WTC11 (cell line): ENCODE measurements around the gene ALOXE3. TPM values are rescaled to one million over a fixed set of nuclear protein-coding genes. Genes with fewer than 3 reads are reported as not detected.

Experiments
- ATAC-seq: fragments of 200-7000 bp; cut with Tn5 transposase; 2 replicates; pipeline ENCODE4 v1.10.0; 2021; ENCODE audit warnings: mild to moderate bottlenecking, moderate library complexity
- CTCF ChIA-PET: fragments of 300-600 bp; sonication (Branson Sonifier 250); formaldehyde crosslinking; loops from one replicate; lab custom pipeline; 2021; ENCODE audit warnings: antibody characterized with exemption; lab: Charles Lee
- POLR2A ChIA-PET: fragments of 350-600 bp; sonication (Branson Sonifier 250); formaldehyde crosslinking; loops from one replicate; lab custom pipeline; 2021; ENCODE audit warnings: antibody characterized with exemption; lab: Charles Lee
- DNase-seq: peaks from one replicate; pipeline ENCODE4 v3.0.0; 2021; ENCODE audit warnings: low spot score
- H3K27ac Mint-ChIP-seq: 2 replicates; pipeline ENCODE4 v1.8.0; 2021; ENCODE audit warnings: mixed read lengths
- H3K27me3 Mint-ChIP-seq: 2 replicates; pipeline ENCODE4 v1.8.0; 2021; ENCODE audit warnings: low read depth, mild to moderate bottlenecking, moderate library complexity, mixed read lengths
- H3K36me3 Mint-ChIP-seq: 2 replicates; pipeline ENCODE4 v1.8.0; 2021; ENCODE audit warnings: mixed read lengths
- H3K4me1 Mint-ChIP-seq: 2 replicates; pipeline ENCODE4 v1.8.0; 2022; ENCODE audit warnings: mixed read lengths
- H3K4me3 Mint-ChIP-seq: 2 replicates; pipeline ENCODE4 v1.8.0; 2021; ENCODE audit warnings: mild to moderate bottlenecking, moderate library complexity, mixed read lengths
- H3K9me3 Mint-ChIP-seq: 2 replicates; pipeline ENCODE4 v1.8.0; 2021; ENCODE audit warnings: mixed read lengths
- ATF1 ChIP-seq: sonication (generic); formaldehyde crosslinking; IDR thresholded peaks from 2 replicates; pipeline ENCODE4 v1.8.1; 2023; ENCODE audit warnings: mild to moderate bottlenecking, moderate library complexity, missing genetic modification reagents
- CREM ChIP-seq: sonication (generic); formaldehyde crosslinking; IDR thresholded peaks from 2 replicates; pipeline ENCODE4 v1.8.1; 2022; ENCODE audit warnings: mild to moderate bottlenecking, missing genetic modification reagents, moderate library complexity
- EMX1 ChIP-seq: fragments of 250-450 bp; sonication (Bioruptor Pico); IDR thresholded peaks from 2 replicates; pipeline ENCODE4 v1.8.0; 2021; ENCODE audit warnings: mild to moderate bottlenecking
- ESRRA ChIP-seq: sonication (generic); formaldehyde crosslinking; IDR thresholded peaks from 2 replicates; pipeline ENCODE4 v1.8.1; 2022; ENCODE audit warnings: mild to moderate bottlenecking, missing genetic modification reagents, borderline replicate concordance
- FOXK1 ChIP-seq: sonication (generic); formaldehyde crosslinking; IDR thresholded peaks from 2 replicates; pipeline ENCODE4 v1.8.0; 2022; ENCODE audit warnings: mild to moderate bottlenecking, moderate library complexity, missing genetic modification reagents
- MXD4 ChIP-seq: fragments of 250-450 bp; sonication (Bioruptor Pico); IDR thresholded peaks from 2 replicates; pipeline ENCODE4 v1.8.0; 2021; ENCODE audit warnings: mild to moderate bottlenecking, moderate library complexity, borderline replicate concordance
- NFATC4 ChIP-seq: fragments of 250-450 bp; sonication (Bioruptor Pico); IDR thresholded peaks from 2 replicates; pipeline ENCODE4 v1.9.0; 2021; ENCODE audit warnings: mild to moderate bottlenecking
- PRRX2 ChIP-seq: fragments of 250-450 bp; sonication (Bioruptor Pico); IDR thresholded peaks from 2 replicates; pipeline ENCODE4 v1.8.0; 2021; ENCODE audit warnings: mild to moderate bottlenecking
- TCF7 ChIP-seq: sonication (generic); formaldehyde crosslinking; IDR thresholded peaks from 2 replicates; pipeline ENCODE4 v1.8.0; 2022; ENCODE audit warnings: mild to moderate bottlenecking, low read depth, missing genetic modification reagents, moderate library complexity
- TP53 ChIP-seq: sonication (generic); formaldehyde crosslinking; IDR thresholded peaks from 2 replicates; pipeline ENCODE4 v1.8.1; 2023; ENCODE audit warnings: mild to moderate bottlenecking, missing genetic modification reagents
- ZBTB21 ChIP-seq: sonication (generic); formaldehyde crosslinking; IDR thresholded peaks from 2 replicates; pipeline ENCODE4 v1.8.1; 2023; ENCODE audit warnings: mild to moderate bottlenecking, missing genetic modification reagents, borderline replicate concordance
- ZNF317 ChIP-seq: sonication (generic); formaldehyde crosslinking; IDR thresholded peaks from 2 replicates; pipeline ENCODE4 v1.8.1; 2023; ENCODE audit warnings: low read depth, mild to moderate bottlenecking, moderate library complexity, missing genetic modification reagents, borderline replicate concordance
- ZNF416 ChIP-seq: fragments of 250-450 bp; sonication (Bioruptor Pico); IDR thresholded peaks from 2 replicates; pipeline ENCODE4 v1.9.0; 2021; ENCODE audit warnings: mild to moderate bottlenecking, inconsistent platforms
- ZNF423 ChIP-seq: fragments of 250-450 bp; sonication (Bioruptor Pico); IDR thresholded peaks from 2 replicates; pipeline ENCODE4 v2.1.2; 2022; ENCODE audit warnings: mild to moderate bottlenecking, moderate library complexity
- total RNA-seq: library from RNA; stranded (reverse); gene quantifications from 3 replicates; pipeline ENCODE4 v1.2.3, GENCODE V29; 2021
- TF ChIP-seq, protein P1 (sequence below): sonication (generic); formaldehyde crosslinking; IDR thresholded peaks from 2 replicates; pipeline ENCODE4 v1.8.1; 2023; ENCODE audit warnings: mild to moderate bottlenecking, moderate library complexity, missing genetic modification reagents
- TF ChIP-seq, protein P2 (sequence below): fragments of 250-450 bp; sonication (Bioruptor Pico); conservative IDR thresholded peaks from 2 replicates; pipeline ENCODE4 v1.9.0; 2021; ENCODE audit warnings: mild to moderate bottlenecking
- TF ChIP-seq, protein P3 (sequence below): sonication (generic); formaldehyde crosslinking; IDR thresholded peaks from 2 replicates; pipeline ENCODE4 v1.8.1; 2022; ENCODE audit warnings: low read depth, missing genetic modification reagents, borderline replicate concordance
- TF ChIP-seq, protein P4 (sequence below): fragments of 250-450 bp; sonication (Bioruptor Pico); IDR thresholded peaks from 2 replicates; pipeline ENCODE4 v1.9.0; 2021; ENCODE audit warnings: mild to moderate bottlenecking
- TF ChIP-seq, protein P5 (sequence below): sonication (generic); formaldehyde crosslinking; IDR thresholded peaks from 2 replicates; pipeline ENCODE4 v1.8.1; 2023; ENCODE audit warnings: mild to moderate bottlenecking, missing genetic modification reagents, moderate library complexity
- TF ChIP-seq, protein P6 (sequence below): sonication (generic); formaldehyde crosslinking; IDR thresholded peaks from 2 replicates; pipeline ENCODE4 v1.8.1; 2023; ENCODE audit warnings: mild to moderate bottlenecking, missing genetic modification reagents, borderline replicate concordance
- TF ChIP-seq, protein P7 (sequence below): sonication (generic); formaldehyde crosslinking; conservative IDR thresholded peaks from 2 replicates; pipeline ENCODE4 v1.8.1; 2022; ENCODE audit warnings: mild to moderate bottlenecking, missing genetic modification reagents

Gene ALOXE3
- total RNA-seq, 1 experiment from 2014 or later: 0.81 TPM

DNA sequence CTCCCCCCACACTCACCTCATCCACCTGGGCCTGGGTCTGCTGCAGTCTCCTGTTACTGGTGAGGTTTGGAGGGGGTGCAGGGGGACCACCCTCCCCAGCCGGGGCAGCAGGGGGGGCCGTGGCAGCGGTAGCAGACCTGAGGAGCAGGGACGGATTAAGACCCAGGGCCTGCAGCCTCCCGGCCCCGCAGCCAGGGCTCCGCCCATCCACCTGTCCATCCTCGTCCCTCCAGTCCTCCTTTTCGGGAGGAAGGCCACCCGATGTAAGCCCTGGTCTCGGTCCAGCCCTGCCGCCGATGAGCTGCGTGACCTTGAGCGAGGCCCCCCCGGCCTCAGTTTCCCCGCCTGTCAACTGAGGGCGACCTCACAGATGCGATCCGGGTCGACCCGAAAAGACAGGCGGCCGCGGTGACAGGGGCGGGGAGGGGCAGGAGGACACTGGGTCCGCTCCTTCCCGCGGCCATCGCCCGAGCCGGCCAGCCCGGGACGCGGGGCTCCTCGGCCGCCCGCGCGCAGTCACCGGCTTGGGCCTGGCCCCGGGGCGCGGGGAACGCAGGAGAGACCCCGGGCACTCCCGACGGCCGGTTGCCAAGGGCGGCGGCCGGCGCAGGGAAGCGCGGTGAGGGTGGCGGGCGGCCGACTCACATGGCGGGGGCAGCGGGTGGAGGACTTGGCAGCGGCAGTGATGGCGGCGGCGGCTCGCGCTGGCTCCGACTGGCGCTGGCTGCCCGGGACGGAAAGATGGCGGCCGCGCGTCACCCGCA lies 44.1 kb upstream of the ALOXE3 start, which contains the start of gene VAMP2 (continued):
- TF ChIP-seq ATF1: 0 out of 2 replicates have a peak, but pooled peaks have one; percentile 22
- TF ChIP-seq, protein P1, sequence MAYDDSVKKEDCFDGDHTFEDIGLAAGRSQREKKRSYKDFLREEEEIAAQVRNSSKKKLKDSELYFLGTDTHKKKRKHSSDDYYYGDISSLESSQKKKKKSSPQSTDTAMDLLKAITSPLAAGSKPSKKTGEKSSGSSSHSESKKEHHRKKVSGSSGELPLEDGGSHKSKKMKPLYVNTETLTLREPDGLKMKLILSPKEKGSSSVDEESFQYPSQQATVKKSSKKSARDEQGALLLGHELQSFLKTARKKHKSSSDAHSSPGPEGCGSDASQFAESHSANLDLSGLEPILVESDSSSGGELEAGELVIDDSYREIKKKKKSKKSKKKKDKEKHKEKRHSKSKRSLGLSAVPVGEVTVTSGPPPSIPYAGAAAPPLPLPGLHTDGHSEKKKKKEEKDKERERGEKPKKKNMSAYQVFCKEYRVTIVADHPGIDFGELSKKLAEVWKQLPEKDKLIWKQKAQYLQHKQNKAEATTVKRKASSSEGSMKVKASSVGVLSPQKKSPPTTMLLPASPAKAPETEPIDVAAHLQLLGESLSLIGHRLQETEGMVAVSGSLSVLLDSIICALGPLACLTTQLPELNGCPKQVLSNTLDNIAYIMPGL (CRISPR knock-in tag): peak; percentile 76
- TF ChIP-seq ZNF416 (CRISPR knock-in tag): no peak
- TF ChIP-seq, protein P2, sequence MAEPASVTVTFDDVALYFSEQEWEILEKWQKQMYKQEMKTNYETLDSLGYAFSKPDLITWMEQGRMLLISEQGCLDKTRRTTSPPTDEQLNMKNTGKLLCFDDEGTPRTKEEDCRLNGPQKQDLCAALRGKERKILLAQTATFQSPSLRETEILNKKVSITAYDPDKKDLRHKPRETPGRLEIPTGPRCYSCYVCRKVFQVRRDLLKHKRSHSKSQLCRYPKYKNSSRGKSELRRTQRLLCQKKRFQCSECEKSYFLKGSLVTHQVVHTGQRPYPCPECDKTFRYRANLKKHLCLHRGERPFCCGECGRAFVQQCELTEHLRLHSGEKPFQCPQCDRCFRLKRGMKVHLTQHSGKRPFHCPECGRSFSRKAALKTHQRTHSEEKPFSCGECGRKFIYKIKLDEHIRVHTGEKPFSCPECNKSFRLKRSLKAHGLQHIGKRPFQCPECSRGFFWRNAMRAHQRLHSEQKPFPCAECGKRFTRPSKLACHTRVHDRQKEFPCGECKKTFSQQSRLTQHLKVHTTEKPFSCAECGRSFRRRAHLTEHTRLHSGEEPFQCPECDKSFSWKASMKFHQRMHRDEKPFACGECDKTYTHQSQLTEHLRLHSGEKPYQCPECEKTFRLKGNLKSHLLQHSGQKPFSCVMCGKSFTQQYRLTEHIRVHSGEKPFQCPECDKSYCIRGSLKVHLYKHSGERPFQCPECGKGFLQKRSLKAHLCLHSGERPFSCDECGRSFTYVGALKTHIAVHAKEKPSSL (CRISPR knock-in tag): no peak
- peak; percentile 80; the same call in 1 of the 2 replicates for TF ChIP-seq TCF7 (CRISPR knock-in tag)
- TF ChIP-seq, all 79 proteins: peak for 17

DNA sequence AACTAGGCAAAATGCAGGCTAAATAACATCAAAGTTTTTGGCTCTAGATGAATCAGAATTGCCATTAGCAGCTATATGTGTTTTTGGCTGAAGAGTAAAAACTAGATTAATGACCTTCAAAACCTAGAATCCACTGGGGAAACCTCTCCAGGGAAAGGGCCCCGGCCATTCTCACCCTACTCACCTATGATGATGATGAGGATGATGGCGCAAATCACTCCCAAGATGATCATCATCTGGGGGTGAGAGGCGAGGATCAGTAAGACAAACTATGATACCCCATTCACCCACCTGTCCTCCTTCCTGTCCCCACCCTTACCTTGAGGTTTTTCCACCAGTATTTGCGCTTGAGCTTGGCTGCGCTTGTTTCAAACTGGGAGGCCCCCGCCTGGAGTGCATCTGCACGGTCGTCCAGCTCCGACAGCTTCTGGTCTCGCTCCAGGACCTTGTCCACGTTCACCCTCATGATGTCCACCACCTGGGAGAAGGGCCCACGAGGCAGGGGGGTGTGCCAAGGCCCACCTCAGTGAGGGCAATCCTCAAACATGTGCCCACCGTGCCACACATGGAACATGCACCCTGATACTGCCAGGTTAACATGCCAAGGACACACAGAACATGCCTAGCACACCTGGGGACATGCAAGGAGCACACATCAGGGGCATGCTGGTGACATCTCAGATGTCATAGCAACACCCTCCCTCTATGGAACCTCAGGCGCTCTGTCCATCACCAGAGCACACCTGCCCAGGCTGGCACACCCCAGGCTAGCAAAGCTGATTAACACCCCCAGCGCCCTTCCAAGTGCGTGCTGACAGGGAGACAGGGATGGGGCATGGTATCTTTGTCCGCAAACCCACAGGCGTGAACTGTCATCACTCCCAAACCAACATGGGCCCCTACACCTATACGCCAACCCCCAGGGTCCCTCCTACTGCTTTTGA lies 43.2 kb upstream of the ALOXE3 start:
- DNase-seq (no peak), ATAC-seq (no peak)
- H3K27me3 Mint-ChIP-seq: no peaks in the 10 kb centered on the region
- ChIA-PET POLR2A (no interaction called here), CTCF (interaction anchor here (0.6 to 1.4 kb wide), 3 partner anchors 24 to 82 kb away, joined by 3 to 4 read pairs (median 3); no protein-coding TSS in a partner anchor)
- no peaks in the 10 kb centered on the region for H3K9me3 Mint-ChIP-seq
- no peak for TF ChIP-seq FOXK1 (CRISPR knock-in tag)
- no peak for TF ChIP-seq PRRX2 (CRISPR knock-in tag)
- no peak for TF ChIP-seq NFATC4 (CRISPR knock-in tag)
- TF ChIP-seq CREM: no peak
- TF ChIP-seq, protein P3, sequence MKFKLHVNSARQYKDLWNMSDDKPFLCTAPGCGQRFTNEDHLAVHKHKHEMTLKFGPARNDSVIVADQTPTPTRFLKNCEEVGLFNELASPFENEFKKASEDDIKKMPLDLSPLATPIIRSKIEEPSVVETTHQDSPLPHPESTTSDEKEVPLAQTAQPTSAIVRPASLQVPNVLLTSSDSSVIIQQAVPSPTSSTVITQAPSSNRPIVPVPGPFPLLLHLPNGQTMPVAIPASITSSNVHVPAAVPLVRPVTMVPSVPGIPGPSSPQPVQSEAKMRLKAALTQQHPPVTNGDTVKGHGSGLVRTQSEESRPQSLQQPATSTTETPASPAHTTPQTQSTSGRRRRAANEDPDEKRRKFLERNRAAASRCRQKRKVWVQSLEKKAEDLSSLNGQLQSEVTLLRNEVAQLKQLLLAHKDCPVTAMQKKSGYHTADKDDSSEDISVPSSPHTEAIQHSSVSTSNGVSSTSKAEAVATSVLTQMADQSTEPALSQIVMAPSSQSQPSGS (CRISPR knock-in tag): no peak
- no peak for TF ChIP-seq ZNF423 (CRISPR knock-in tag)
- no peak for TF ChIP-seq ESRRA (CRISPR knock-in tag)
- TF ChIP-seq, protein P4, sequence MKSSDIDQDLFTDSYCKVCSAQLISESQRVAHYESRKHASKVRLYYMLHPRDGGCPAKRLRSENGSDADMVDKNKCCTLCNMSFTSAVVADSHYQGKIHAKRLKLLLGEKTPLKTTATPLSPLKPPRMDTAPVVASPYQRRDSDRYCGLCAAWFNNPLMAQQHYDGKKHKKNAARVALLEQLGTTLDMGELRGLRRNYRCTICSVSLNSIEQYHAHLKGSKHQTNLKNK (CRISPR knock-in tag): no peak
- no peak for TF ChIP-seq TP53
- no peak for TF ChIP-seq ZBTB21 (CRISPR knock-in tag)
- TF ChIP-seq, protein P5, sequence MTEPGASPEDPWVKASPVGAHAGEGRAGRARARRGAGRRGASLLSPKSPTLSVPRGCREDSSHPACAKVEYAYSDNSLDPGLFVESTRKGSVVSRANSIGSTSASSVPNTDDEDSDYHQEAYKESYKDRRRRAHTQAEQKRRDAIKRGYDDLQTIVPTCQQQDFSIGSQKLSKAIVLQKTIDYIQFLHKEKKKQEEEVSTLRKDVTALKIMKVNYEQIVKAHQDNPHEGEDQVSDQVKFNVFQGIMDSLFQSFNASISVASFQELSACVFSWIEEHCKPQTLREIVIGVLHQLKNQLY (CRISPR knock-in tag): no peak
- no peak for TF ChIP-seq MXD4 (CRISPR knock-in tag)
- TF ChIP-seq, protein P6, sequence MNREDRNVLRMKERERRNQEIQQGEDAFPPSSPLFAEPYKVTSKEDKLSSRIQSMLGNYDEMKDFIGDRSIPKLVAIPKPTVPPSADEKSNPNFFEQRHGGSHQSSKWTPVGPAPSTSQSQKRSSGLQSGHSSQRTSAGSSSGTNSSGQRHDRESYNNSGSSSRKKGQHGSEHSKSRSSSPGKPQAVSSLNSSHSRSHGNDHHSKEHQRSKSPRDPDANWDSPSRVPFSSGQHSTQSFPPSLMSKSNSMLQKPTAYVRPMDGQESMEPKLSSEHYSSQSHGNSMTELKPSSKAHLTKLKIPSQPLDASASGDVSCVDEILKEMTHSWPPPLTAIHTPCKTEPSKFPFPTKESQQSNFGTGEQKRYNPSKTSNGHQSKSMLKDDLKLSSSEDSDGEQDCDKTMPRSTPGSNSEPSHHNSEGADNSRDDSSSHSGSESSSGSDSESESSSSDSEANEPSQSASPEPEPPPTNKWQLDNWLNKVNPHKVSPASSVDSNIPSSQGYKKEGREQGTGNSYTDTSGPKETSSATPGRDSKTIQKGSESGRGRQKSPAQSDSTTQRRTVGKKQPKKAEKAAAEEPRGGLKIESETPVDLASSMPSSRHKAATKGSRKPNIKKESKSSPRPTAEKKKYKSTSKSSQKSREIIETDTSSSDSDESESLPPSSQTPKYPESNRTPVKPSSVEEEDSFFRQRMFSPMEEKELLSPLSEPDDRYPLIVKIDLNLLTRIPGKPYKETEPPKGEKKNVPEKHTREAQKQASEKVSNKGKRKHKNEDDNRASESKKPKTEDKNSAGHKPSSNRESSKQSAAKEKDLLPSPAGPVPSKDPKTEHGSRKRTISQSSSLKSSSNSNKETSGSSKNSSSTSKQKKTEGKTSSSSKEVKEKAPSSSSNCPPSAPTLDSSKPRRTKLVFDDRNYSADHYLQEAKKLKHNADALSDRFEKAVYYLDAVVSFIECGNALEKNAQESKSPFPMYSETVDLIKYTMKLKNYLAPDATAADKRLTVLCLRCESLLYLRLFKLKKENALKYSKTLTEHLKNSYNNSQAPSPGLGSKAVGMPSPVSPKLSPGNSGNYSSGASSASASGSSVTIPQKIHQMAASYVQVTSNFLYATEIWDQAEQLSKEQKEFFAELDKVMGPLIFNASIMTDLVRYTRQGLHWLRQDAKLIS (CRISPR knock-in tag): no peak
- TF ChIP-seq, protein P7, sequence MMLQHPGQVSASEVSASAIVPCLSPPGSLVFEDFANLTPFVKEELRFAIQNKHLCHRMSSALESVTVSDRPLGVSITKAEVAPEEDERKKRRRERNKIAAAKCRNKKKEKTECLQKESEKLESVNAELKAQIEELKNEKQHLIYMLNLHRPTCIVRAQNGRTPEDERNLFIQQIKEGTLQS (CRISPR knock-in tag): no peak
- TF ChIP-seq EMX1 (CRISPR knock-in tag): no peak
- TF ChIP-seq ZNF317 (CRISPR knock-in tag): no peak
- H3K27ac Mint-ChIP-seq: peak overlapping the region; percentile 89
- H3K36me3 Mint-ChIP-seq: peaks cover 8% of the 10 kb centered on the region
- peak overlapping the region; percentile 73 for H3K4me3 Mint-ChIP-seq
- H3K4me1 Mint-ChIP-seq: peaks cover 44% of the 10 kb centered on the region
